Esophagus muscularis mucosa (tissue), 4 donors: Measurements from ENCODE around the gene TMEM255B. TPM values are rescaled to one million over a fixed set of nuclear protein-coding genes. Genes with fewer than 3 reads are reported as not detected.

Source experiments
- DNase-seq: peaks from one replicate; pipeline ENCODE4 v3.0.0-alpha.2; 2017; ENCODE audit errors: extremely low spot score
- H3K27ac ChIP-seq, 4 donors: fragments of 200-600 bp; sonication (generic); replicated peaks in 1 of 4; 1 replicate in 3 of 4; 2 replicates in 1 of 4; pipeline ENCODE4 v1.5.1; 2016 to 2019; ENCODE audit warnings: mild to moderate bottlenecking in 1 of 4
- H3K27me3 ChIP-seq, 4 donors: fragments of 200-600 bp; sonication (generic); one replicate each; pipeline versions ENCODE4 v1.5.1 to v1.6.0; 2016 to 2019
- H3K36me3 ChIP-seq, 4 donors: fragments of 200-600 bp; sonication (generic); one replicate each; pipeline ENCODE4 v1.5.1; 2016 to 2019
- H3K4me1 ChIP-seq, 4 donors: fragments of 200-600 bp; sonication (generic); one replicate each; pipeline ENCODE4 v1.5.1; 2016 to 2019
- H3K4me3 ChIP-seq, 4 donors: fragments of 200-600 bp; sonication (generic); 1 replicate in 2 of 4; 2 replicates in 2 of 4; pipeline ENCODE4 v1.5.1; 2016 to 2019; ENCODE audit warnings: mild to moderate bottlenecking in 4 of 4, moderate library complexity in 1 of 4
- H3K9me3 ChIP-seq, 4 donors: fragments of 200-600 bp; sonication (generic); 1 replicate in 3 of 4; 2 replicates in 1 of 4; pipeline ENCODE4 v1.5.1; 2016 to 2019
- EP300 ChIP-seq: sonication (generic); formaldehyde crosslinking; IDR thresholded peaks from one replicate; pipeline ENCODE4 v1.6.1; 2017; ENCODE audit warnings: antibody characterized with exemption
- POLR2A ChIP-seq: fragments of 450-650 bp; IDR thresholded peaks from one replicate; pipeline ENCODE4 v1.6.1; 2017; ENCODE audit warnings: antibody characterized with exemption, moderate library complexity, mild to moderate bottlenecking, low read depth
- POLR2AphosphoS5 ChIP-seq, 2 donors: sonication (generic); formaldehyde crosslinking; IDR thresholded peaks; one replicate each; pipeline ENCODE4 v1.6.1; 2017; ENCODE audit warnings: antibody characterized with exemption in 2 of 2
- WGBS: methylation state at CpG from one replicate; pipeline ENCODE4 v1.1.5; 2018; 5-methylcytosine and 5-hydroxymethylcytosine counted together
- intact Hi-C: fragments of 100-400 bp; cut with DNase I; formaldehyde crosslinking; loops from one replicate; pipeline ENCODE4 v1.15.1; 2023
- total RNA-seq, 4 donors: library from RNA; depleted of rRNA; stranded (reverse); fragments of >200 nt; gene quantifications; one replicate each; pipeline versions ENCODE4 v1.1.0 to v1.2.1, GENCODE V29; 2016
- TF ChIP-seq, protein P1 (sequence below), 3 experiments: fragments of 200-600 bp in 2 of 3; fragments of 450-650 bp in 1 of 3; sonication (generic) in 2 of 3; IDR thresholded peaks; one replicate each; pipeline ENCODE4 v1.5.1; 2017 to 2019; ENCODE audit warnings: antibody characterized with exemption in 3 of 3, mild to moderate bottlenecking in 2 of 3, moderate library complexity in 1 of 3

The TMEM255B gene
- total RNA-seq, 4 donors from 2014 or later = 4.1 to 12.3 (median 10.7) TPM

DNA sequence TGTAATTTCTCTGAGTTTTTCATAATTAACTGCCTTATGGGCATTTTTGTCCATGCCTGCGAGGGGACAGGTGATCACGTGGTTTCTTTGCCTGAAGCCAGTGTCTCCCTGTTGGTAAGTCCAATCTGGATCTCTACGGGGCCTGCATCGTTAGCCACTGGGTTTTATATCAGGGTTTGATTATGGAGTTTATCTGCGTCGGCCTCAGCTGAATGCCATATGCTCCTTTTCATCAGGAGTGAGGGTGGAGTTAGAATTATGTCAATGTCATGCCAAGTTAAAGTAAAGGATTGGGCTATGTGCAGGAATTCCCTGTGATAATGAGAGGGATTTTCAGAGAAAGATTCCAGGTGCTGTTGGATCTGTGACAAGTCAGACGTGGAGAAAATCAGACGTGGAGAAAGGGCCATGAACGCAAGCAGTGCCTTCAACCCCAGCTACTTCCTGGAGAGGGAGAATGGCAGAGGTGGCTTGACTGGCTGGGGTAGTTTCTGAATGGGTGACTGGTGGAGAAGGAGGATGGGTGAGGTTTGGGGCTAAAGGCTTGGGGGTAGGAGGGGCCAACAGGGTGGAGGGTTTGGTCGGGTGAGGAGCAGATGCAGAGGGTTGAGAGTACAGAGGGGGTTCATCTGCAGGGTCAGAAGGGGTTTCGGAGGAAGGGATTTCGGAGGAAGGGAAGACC is 24.3 kb downstream of the TMEM255B start:
- 79% methylated on average over 12 of the region's 12 CpGs for WGBS
- Histone ChIP-seq H3K9me3 (no peaks in the 10 kb centered on the region), H3K36me3 (no peaks in the 10 kb centered on the region), H3K27ac (no peak overlapping the region), H3K4me1 (no peaks in the 10 kb centered on the region), H3K27me3 (no peaks in the 10 kb centered on the region), H3K4me3 (no peak overlapping the region)
- intact Hi-C loops = no loop called here
- DNase-seq = no peak
- TF ChIP-seq EP300 (no peak), POLR2A (no peak), POLR2AphosphoS5 (IDR thresholded peaks at IDR 0.05) (no peak)
- TF ChIP-seq, protein P1, sequence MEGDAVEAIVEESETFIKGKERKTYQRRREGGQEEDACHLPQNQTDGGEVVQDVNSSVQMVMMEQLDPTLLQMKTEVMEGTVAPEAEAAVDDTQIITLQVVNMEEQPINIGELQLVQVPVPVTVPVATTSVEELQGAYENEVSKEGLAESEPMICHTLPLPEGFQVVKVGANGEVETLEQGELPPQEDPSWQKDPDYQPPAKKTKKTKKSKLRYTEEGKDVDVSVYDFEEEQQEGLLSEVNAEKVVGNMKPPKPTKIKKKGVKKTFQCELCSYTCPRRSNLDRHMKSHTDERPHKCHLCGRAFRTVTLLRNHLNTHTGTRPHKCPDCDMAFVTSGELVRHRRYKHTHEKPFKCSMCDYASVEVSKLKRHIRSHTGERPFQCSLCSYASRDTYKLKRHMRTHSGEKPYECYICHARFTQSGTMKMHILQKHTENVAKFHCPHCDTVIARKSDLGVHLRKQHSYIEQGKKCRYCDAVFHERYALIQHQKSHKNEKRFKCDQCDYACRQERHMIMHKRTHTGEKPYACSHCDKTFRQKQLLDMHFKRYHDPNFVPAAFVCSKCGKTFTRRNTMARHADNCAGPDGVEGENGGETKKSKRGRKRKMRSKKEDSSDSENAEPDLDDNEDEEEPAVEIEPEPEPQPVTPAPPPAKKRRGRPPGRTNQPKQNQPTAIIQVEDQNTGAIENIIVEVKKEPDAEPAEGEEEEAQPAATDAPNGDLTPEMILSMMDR (IDR thresholded peaks at IDR 0.05) = no peak

DNA sequence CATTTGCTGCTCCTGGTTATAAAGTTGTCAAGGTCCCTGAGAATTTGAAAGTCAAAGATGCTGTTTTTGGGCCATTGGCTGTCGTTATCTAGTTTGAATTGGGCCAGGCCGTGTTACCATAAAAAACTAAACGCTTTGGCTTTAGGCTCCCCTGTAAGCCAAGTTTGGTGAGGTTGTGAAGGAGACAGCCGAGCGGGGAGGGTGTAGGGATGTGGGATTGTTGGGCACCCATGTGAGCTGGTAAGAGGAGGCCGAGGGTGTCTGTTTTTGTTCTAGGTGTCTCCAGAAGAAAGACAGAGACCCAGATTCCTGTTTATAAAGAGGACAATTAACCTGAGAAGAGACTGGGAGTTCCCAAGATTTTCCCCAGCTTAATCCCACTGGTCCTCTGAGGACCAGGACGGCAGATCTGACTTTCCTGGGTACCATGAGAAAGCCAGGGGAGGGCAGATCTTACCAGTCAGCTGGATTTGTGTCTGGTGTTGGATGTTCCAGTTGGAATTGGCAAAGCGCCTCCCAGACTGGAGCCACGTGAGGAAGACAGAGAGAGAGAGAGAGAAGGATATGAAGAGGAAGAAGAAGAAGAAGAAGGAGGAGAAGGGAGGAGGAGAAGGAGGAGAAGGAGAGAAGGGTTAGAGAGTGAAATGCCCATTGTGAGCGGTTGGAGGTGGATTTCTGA is 25.1 kb downstream of the TMEM255B start:
- no peaks in the 10 kb centered on the region for H3K9me3 ChIP-seq
- H3K4me3 ChIP-seq = no peak overlapping the region
- no peaks in the 10 kb centered on the region for H3K36me3 ChIP-seq
- no peak for DNase-seq
- TF ChIP-seq EP300 (no peak), POLR2A (no peak), POLR2AphosphoS5 (IDR thresholded peaks at IDR 0.05) (no peak)
- TF ChIP-seq, protein P1 (IDR thresholded peaks at IDR 0.05) = no peak
- H3K4me1 ChIP-seq = peaks cover 0 to 5% (median 0%) of the 10 kb centered on the region in 4 donors
- no peaks in the 10 kb centered on the region for H3K27me3 ChIP-seq
- WGBS = 82% methylated on average over 10 of the region's 10 CpGs
- no peak overlapping the region for H3K27ac ChIP-seq
- intact Hi-C loops = no loop called here

DNA sequence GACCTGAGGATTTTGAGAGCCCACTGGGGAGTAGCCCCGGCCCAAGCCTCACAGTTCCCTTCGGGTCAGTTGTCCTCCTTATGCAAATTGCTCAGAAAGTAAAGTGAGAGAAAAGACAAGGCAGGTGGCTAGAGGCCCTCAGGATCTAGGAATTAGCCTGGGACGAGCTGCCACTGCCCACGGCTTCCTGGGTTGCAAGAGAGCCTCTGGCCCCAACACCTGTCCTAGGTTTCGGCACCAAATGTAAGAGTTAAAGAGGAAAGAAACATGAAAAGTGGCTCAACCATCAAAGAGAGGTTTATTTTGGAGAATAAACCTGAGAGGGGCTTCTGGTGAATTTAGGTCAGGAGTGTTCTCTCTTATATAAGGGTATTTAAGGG is 25.6 kb downstream of the TMEM255B start:
- no peak overlapping the region for H3K27ac ChIP-seq
- peaks cover 0 to 3% (median 0%) of the 10 kb centered on the region in 4 donors for H3K36me3 ChIP-seq
- DNase-seq = no peak
- H3K27me3 ChIP-seq = no peaks in the 10 kb centered on the region
- H3K4me1 ChIP-seq = peaks cover 0 to 6% (median 0%) of the 10 kb centered on the region in 4 donors
- H3K9me3 ChIP-seq = no peaks in the 10 kb centered on the region
- no peak overlapping the region for H3K4me3 ChIP-seq
- 86% methylated on average over 4 of the region's 5 CpGs for WGBS
- intact Hi-C loops = no loop called here
- TF ChIP-seq POLR2AphosphoS5 (IDR thresholded peaks at IDR 0.05) = no peak

DNA sequence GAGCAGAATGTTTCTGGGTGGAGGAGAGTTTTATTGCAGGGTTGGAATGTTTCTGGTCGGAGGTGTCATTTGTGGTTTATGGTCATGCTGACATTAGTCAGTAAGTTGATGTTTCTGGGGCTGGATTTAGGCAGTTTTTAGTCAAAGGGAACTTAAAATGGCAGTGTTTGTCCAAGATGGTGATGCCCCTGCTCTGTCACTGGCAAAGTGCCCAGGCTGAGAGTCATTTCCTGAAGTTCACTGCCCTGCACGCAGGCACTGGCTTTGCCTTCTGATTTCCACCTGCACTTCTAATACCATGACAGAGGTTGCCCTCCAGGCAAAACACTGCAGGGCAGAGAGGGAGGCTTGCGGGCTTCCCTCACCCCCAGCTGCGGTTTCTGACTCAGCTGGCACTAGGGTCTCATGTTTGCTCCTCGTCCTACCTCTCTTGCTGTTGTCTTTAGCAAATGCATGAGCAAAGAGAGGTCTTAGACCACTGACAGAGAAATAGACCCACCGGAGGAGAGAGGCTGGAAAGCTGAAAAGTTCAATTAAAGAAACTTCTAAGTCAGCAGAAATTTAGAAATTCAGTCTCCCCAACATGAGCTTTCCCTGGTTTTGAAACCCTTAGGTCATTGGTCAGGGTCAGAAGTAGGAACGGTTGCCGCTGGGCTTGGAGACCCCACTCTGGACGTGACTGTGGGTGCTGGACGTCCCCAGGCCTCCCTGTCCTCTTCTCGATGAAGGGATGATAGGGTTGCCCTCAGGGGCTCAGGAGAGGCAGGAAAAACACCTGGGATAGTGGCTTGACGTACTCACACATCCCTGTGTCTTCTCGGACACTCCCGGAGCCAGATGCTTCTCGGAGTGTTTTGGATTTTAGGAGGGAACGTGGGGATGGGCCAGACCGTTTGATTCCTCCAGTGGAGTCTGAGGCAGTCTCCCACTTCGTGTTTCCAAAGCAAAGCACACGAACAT is 26.3 kb downstream of the TMEM255B start:
- Histone ChIP-seq H3K9me3 (no peaks in the 10 kb centered on the region), H3K27me3 (no peaks in the 10 kb centered on the region), H3K4me3 (no peak overlapping the region), H3K36me3 (peaks cover 0 to 3% (median 0%) of the 10 kb centered on the region in 4 donors), H3K27ac (no peak overlapping the region), H3K4me1 (peaks cover 0 to 6% (median 0%) of the 10 kb centered on the region in 4 donors)
- WGBS = 86% methylated on average over 15 of the region's 19 CpGs
- DNase-seq = no peak
- intact Hi-C loops = no loop called here
- no peak for TF ChIP-seq EP300
- no peak for TF ChIP-seq POLR2AphosphoS5 (IDR thresholded peaks at IDR 0.05)
- TF ChIP-seq, protein P1 (IDR thresholded peaks at IDR 0.05) = no peak
- no peak for TF ChIP-seq POLR2A
